ENCODE measurements around the gene GNG10.
A peak's percentile ranks its signal among the peaks of the same experiment; 100 is the strongest.
"Not testable (repeated sequence)": the region's sequence is repeated elsewhere in the genome, so short reads cannot be mapped to it uniquely, and the experiment has no call there.

GNG10 gene

GRCh38 chr9:111657051-111657450, 4.4 kb upstream of the GNG10 start:
- DNase-seq (ENCODE audit: low read depth), result no peak

- DNase-seq (ENCODE audit: low read depth), result no peak
Observed at GRCh38 chr9:111658943-111659342, 2.5 kb upstream of the GNG10 start.

- no peak for DNase-seq (ENCODE audit: low read depth)
Observed at GRCh38 chr9:111659691-111660090, 1.7 kb upstream of the GNG10 start.

- DNase-seq (ENCODE audit: low read depth), result peak; percentile 11
Observed at GRCh38 chr9:111661802-111662521, 557 bp downstream of the GNG10 start.

- DNase-seq (ENCODE audit: low read depth), result no peak
Observed at GRCh38 chr9:111662576-111663300, 1.3 kb downstream of the GNG10 start.

- DNase-seq (ENCODE audit: low read depth), result no peak
Observed at GRCh38 chr9:111663301-111663823, 2.0 kb downstream of the GNG10 start.

GRCh38 chr9:111668026-111668573, 6.7 kb downstream of the GNG10 start:
- DNase-seq (ENCODE audit: low read depth), result no peak

GRCh38 chr9:111668601-111669000, 7.2 kb downstream of the GNG10 start:
- DNase-seq (ENCODE audit: low read depth), result not testable (repeated sequence)

- no peak for DNase-seq (ENCODE audit: low read depth)
Observed at GRCh38 chr9:111674319-111674718, 12.9 kb downstream of the GNG10 start.

GRCh38 chr9:111676116-111676515, 14.7 kb downstream of the GNG10 start:
- no peak for DNase-seq (ENCODE audit: low read depth)

GRCh38 chr9:111678293-111678692, 16.9 kb downstream of the GNG10 start:
- no peak for DNase-seq (ENCODE audit: low read depth)

- DNase-seq (ENCODE audit: low read depth), result no peak
Observed at GRCh38 chr9:111679199-111679598, 17.8 kb downstream of the GNG10 start.

GRCh38 chr9:111683392-111683791, 22.0 kb downstream of the GNG10 start:
- DNase-seq (ENCODE audit: low read depth), result no peak

- DNase-seq (ENCODE audit: low read depth), result peak; percentile 10
Observed at GRCh38 chr9:111691672-111692329, 30.4 kb downstream of the GNG10 start.

- no peak for DNase-seq (ENCODE audit: low read depth)
Observed at GRCh38 chr9:111696796-111697195, 35.4 kb downstream of the GNG10 start.

GRCh38 chr9:111700776-111701175, 39.4 kb downstream of the GNG10 start:
- no peak for DNase-seq (ENCODE audit: low read depth)

- DNase-seq (ENCODE audit: low read depth), result no peak
Observed at GRCh38 chr9:111704503-111704902, 43.1 kb downstream of the GNG10 start.

GRCh38 chr9:111711548-111711947, 50.1 kb downstream of the GNG10 start:
- DNase-seq (ENCODE audit: low read depth), result no peak

- no peak for DNase-seq (ENCODE audit: low read depth)
Observed at GRCh38 chr9:111712369-111712768, 51.0 kb downstream of the GNG10 start.

GRCh38 chr9:111715471-111715870, 54.1 kb downstream of the GNG10 start:
- no peak for DNase-seq (ENCODE audit: low read depth)

GRCh38 chr9:111719541-111719940, 58.1 kb downstream of the GNG10 start:
- no peak for DNase-seq (ENCODE audit: low read depth)

Data from HS-5 (cell line).